GM04503 (cell line): ENCODE data around the gene SEC14L6.

Experiments
- DNase-seq: peaks from one replicate; pipeline ENCODE4 v3.0.0-alpha.2; 2012; ENCODE audit warnings: low read depth

Gene SEC14L6

GRCh38 chr22:30535182-30535581, 11.4 kb downstream of the SEC14L6 start:
- no peak for DNase-seq

- DNase-seq, result no peak
These were observed 14.6 kb downstream of the SEC14L6 start for GRCh38 chr22:30531651-30532608.

- DNase-seq, result no peak
These were observed 19.9 kb downstream of the SEC14L6 start for GRCh38 chr22:30526656-30527055.

- no peak for DNase-seq
These were observed 22.7 kb downstream of the SEC14L6 start for GRCh38 chr22:30523646-30524489.

GRCh38 chr22:30521368-30522156, 25.0 kb downstream of the SEC14L6 start:
- no peak for DNase-seq

GRCh38 chr22:30519842-30520425, 26.6 kb downstream of the SEC14L6 start:
- no peak for DNase-seq

- no peak for DNase-seq
These were observed 29.8 kb downstream of the SEC14L6 start for GRCh38 chr22:30516731-30517130.

- DNase-seq, result no peak
These were observed 30.3 kb downstream of the SEC14L6 start for GRCh38 chr22:30516273-30516672.

- no peak for DNase-seq
These were observed 32.3 kb downstream of the SEC14L6 start for GRCh38 chr22:30514252-30514651.

GRCh38 chr22:30513462-30513861, 33.1 kb downstream of the SEC14L6 start:
- DNase-seq, result no peak

- DNase-seq, result no peak
These were observed 34.6 kb downstream of the SEC14L6 start for GRCh38 chr22:30511911-30512310.

- DNase-seq, result no peak
These were observed 35.4 kb downstream of the SEC14L6 start for GRCh38 chr22:30511109-30511508.

- DNase-seq, result no peak
These were observed 38.3 kb downstream of the SEC14L6 start for GRCh38 chr22:30508216-30508615.

- no peak for DNase-seq
These were observed 38.9 kb downstream of the SEC14L6 start for GRCh38 chr22:30507670-30508069.

- DNase-seq, result no peak
These were observed 40.0 kb downstream of the SEC14L6 start for GRCh38 chr22:30506507-30506968.

GRCh38 chr22:30503551-30503950, 43.0 kb downstream of the SEC14L6 start:
- DNase-seq, result no peak

GRCh38 chr22:30502911-30503310, 43.6 kb downstream of the SEC14L6 start:
- no peak for DNase-seq

- DNase-seq, result no peak
These were observed 44.4 kb downstream of the SEC14L6 start for GRCh38 chr22:30502153-30502552.

- DNase-seq, result no peak
These were observed 45.9 kb downstream of the SEC14L6 start for GRCh38 chr22:30500628-30501027.

- no peak for DNase-seq
These were observed 48.9 kb downstream of the SEC14L6 start for GRCh38 chr22:30497466-30498150.
